ENCODE data around the gene PLIN5.

DNA sequence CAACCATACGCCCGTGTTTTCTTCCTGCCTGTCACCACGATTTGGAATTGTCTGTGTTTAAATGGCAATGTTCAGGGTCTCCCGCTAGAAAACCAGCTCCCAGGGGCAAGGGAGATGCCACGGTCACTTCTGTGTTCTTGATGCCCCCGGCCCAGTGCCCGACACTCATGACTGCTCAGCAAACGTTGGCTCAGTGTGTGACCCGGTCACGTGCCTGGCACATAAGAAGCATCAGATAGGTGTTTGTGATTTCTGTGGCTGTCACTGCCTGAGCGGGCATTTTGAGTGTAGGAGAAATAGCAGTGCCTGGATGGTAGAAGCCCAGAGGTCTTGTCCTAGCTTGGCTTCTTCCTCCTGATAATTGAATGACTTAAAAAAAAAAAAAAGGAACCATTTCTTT lies 47.5 kb downstream of the PLIN5 start:
- TF ChIP-seq EZH2 (IDR thresholded peaks at IDR 0.05; ENCODE audit: borderline replicate concordance, insufficient read depth, low read length, poor library complexity, severe bottlenecking), result no peak
- TF ChIP-seq CTCF (IDR thresholded peaks at IDR 0.05; ENCODE audit: poor library complexity, severe bottlenecking), result no peak
- TF ChIP-seq POLR2AphosphoS5 (IDR thresholded peaks at IDR 0.05), result no peak
- no peak for TF ChIP-seq REST (IDR thresholded peaks at IDR 0.05; ENCODE audit: borderline replicate concordance)
- no peak for TF ChIP-seq TAF1 (IDR thresholded peaks at IDR 0.05; ENCODE audit: low read depth)
- TF ChIP-seq RAD21 (conservative IDR thresholded peaks at IDR 0.05), result no peak
- no peak for TF ChIP-seq EP300 (conservative IDR thresholded peaks at IDR 0.05; ENCODE audit: poor library complexity, severe bottlenecking)
- no peak for TF ChIP-seq MXI1 (conservative IDR thresholded peaks at IDR 0.05; ENCODE audit: poor library complexity, severe bottlenecking)
- no peak for TF ChIP-seq SMC3 (conservative IDR thresholded peaks at IDR 0.05; ENCODE audit: poor library complexity)

Data from neural cell (in vitro differentiated cells).